RKO (cell line): ENCODE data around the gene LHX3.
"Not testable (repeated sequence)": the region's sequence is repeated elsewhere in the genome, so short reads cannot be mapped to it uniquely, and the experiment has no call there.

Experiments used
- DNase-seq: peaks from one replicate; pipeline ENCODE4 v3.0.0-alpha.2; 2016; ENCODE audit warnings: low spot score

Gene LHX3

DNA sequence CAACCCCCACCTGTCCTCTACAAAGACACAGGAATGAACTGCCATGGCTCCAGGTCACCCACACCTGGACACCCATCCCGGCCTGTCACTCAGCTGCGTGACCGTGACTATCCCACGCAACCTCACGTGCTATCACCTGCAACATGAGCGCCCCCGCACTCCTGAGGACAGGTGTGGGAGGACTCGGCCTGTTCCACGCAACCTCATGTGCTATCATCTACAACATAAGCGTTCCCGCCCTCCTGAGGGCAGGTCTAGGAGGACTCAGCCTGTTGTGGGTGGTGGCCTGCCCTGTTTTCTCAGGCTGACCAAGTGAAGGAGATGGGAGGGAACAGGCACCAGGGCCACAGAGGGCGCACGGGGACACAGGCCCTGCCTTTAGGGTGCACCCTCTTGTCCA, 36.6 kb upstream of the LHX3 start:
- DNase-seq, result no peak

DNA sequence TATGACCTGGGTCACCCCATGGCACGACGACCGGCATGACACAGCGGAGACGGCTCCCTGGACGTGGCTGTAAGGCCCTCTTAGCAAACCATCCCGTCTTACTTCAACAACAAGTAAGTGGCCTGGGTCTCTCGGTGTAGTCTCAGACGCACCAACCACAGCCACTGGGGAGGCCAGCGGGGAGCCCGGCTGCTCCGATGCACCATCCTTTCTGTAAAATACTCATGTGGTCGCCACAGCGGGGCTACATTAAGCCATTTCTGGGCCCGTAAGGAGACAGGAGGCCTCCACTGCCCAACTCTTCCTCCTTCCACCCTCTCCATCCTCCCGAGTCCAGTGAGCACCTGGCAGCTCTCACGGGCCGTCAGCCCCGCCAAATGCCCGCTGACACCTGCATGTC, 36.0 kb upstream of the LHX3 start:
- DNase-seq, result no peak

DNA sequence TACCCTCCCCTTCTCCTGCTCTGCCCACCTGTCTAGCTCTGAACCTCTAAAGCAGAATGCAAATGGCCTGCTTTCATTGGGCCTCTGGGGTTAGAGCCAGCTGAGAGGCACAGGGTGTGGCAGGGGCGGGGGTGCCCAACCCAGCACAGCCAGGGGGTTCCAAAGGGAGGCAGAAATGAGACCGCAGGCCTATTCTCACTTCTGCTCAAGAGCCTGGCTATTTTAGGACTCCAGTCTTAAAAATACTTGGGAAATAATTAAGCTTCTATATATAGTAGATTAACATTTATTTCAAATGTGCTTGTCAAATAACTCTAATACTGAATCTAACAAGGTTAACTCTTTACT, 35.0 kb upstream of the LHX3 start:
- DNase-seq, result no peak

DNA sequence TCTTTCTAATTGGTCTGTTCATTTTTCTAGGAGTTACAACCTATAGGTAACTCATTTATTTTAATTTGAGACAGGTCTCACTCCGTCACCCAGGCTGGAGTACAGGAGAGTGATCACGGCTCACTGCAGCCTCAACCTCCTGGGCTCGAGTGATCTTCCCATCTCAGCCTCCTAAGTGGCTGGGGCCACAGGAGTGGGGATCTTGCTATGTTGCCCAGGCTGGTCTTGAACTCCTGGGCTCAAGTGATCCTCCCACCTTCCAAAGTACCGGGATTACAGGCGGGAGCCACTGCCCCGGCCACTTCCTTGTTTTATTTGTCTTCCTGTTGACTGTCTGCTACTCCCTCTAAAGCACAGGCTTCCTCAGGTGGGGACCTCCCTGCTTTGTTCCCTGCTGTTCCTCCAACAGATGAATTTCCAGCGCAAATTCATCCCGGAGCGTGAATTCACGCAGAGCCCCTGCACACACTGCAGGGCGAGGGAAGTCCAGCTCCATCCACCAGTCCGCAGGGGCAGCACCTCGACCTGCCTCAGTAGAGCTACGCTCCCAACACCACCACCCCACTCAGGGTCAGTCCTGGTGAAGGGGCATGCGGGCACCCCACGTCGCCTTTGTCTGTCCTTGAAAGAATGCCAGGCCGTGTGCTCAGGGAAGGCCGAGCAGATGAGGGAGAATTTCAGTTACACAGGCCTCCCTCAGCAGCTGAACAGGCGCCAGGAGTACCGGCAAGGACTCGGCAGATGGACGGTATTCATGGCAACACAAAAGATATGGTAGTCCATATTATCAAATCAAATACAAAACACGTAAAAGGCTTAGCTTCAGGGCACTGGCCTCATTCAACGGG, 34.4 kb upstream of the LHX3 start:
- no peak for DNase-seq

DNA sequence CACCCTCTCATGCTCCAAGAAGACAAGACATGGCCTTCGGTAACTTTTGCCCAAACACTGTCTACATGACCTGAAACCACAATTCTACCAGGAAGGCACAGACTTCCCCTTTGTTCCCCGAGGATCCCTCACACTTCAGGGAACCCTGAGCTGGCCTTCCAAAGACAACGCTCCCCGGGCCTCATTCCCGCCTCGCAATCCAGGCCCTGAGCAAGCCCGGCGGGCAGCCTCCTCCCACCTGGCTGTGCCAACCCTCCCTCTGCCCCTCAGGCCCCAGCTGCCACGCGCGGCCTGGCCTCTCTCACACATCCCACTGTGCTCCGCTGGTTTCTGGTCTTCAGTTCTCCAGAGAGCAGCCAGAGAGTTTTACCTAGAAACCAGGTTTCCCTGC, 33.4 kb upstream of the LHX3 start:
- no peak for DNase-seq

DNA sequence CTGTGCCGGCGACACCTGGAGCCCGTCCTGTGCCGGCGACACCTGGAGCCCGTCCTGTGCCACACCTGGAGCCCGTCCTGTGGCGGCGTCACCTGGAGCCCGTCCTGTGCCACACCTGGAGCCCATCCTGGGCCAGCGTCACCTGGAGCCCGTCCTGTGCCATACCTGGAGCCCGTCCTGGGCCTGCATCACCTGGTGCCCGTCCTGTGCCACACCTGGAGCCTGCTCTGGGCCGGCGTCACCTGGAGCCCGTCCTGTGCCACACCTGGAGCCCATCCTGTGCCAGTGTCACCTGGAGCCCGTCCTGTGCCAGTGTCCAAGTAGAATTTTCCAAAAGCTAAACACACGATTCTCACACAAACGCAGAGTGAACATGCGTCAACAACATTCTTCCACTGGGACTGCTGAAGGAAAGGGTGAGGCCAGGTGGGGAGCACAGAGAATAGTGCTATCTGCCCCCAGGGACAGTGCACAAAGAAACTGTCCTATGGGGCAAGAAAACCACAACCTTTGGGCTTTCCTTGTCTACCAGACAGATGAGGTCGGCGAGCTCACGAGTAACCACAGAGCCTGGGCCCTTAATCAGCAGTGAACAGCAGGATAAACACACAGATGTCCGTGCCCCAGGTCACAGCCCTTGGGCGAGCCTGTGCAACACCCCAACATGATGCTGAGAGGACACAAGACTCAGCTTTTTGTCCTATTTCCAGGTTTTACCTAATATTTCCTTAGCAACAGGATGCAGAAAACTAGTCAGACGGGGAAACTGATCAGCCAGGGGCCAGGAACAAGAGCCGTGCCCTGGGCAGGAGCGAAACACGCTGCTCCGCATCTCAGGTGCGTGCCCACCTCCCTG, 32.8 kb upstream of the LHX3 start:
- DNase-seq, result no peak

DNA sequence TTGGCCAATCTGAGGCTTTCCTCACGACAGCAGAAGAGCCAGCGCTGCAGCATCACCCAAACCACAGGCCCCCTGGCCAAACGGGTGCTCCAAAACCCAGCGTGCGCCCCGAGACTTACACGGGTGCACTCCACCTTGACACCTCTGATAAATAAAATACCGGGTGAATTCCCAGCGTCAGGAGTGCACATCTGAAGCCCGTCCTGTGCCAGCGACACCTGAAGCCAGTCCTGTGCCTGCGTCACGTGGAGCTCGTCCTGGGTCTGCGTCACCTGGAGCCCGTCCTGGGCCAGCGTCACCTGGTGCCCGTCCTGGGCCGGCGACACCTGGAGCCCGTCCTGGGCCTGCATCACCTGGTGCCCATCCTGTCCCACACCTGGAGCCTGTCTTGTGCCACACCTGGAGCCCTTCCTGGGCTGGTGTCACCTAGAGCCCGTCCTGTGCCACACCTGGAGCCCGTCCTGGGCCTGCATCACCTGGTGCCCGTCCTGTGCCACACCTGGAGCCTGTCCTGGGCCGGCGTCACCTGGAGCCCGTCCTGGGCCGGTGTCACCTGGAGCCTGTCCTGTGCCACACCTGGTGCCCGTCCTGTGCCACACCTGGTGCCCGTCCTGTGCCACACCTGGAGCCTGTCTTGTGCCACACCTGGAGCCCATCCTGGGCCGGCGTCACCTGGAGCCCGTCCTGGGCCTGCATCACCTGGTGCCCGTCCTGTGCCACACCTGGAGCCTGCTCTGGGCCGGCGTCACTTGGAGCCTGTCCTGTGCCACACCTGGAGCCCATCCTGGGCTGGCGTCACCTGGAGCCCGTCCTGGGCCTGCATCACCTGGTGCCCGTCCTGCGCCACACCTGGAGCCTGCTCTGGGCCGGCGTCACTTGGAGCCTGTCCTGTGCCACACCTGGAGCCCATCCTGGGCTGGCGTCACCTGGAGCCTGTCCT, 31.8 kb upstream of the LHX3 start:
- not testable (repeated sequence) for DNase-seq

DNA sequence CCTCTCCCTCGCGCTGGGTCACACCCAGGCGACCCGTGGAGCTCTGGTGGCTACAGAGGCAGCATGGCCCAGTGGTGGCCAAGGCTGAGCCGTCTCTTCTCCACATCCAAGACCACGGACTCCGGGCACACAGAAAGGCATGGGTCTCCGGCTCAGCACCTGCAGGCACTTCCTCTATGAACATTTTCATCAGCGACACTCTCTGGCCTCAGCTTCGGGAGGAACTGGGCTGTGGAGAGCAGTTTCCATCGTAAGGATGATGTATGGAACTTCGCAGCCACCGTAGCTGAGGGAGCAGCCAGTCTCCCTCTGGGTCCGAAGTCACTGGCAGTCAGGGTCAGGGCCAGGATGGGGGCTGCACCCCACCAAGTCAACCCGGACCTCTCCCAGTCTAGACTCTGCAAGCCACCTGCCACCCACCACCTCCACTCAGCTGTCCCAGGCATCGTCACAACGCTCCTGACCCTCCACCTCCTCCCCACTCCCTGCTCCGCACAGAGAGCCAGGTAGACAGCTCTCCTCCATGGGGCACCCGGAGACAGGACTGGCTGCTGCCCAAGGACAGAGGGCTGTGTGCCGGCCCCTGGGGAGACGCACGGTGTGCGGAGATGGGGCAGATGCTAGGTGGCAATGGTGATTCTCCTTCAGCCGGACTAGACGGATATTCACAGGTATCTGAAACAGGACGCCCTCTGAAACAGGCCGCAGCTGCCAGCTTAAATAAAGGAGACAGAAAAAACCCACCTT, 31.0 kb upstream of the LHX3 start:
- no peak for DNase-seq

DNA sequence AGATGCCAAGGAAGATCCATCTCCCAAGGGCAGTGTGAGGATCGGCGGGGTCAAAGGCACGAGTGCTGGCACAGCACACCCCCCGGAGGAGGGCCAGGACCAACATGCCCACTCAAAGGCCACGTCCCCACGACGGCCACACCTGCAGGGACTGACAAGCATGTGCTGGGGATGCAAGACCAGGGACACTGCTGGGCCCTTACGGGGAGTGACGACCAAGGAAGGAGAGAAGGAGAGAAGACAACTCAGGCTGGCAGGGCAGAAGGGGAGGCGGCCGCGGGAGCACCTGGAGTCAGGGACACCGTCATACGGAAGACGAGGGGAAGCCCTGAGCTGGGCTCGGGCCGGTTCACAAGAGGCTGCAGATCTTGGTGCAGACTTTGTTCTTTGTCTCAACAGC, 30.2 kb upstream of the LHX3 start:
- DNase-seq, result no peak

DNA sequence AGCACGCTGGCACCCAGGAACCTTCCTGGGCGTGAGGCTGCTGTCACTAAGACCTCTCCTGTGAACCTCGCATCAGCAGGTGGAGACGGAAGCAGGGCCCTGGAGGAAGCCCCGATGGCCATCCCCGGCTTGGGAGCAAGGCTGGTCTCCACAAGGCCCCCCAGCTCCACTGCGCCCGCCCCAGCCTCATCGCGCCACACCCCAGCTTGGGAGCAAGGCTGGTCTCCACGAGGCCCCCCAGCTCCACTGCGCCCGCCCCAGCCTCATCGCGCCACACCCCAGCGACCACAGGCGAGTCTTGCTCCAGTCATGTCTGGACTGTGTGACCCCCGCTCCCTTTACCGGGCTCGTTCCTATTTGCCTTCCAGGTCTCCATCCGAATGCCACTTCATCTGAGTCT, 29.7 kb upstream of the LHX3 start:
- no peak for DNase-seq

DNA sequence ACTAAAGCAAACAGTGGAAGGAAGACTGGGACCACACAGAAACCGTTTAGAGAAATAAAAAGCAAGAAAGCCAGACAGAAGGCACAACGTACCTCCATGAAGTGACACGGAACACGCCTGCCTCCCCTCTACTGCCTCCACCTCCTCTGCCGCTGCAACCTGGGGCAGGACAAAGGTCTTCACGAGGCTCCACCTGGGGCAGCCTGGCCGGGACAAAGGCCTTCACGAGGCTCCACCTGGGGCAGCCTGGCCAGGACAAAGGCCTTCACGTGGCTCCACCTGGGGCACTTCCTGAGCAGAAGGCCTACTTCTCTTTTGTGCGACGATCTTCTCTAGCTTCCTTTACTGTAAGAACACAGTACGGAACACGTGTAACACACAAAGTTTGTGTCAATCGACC, 28.9 kb upstream of the LHX3 start:
- no peak for DNase-seq

DNA sequence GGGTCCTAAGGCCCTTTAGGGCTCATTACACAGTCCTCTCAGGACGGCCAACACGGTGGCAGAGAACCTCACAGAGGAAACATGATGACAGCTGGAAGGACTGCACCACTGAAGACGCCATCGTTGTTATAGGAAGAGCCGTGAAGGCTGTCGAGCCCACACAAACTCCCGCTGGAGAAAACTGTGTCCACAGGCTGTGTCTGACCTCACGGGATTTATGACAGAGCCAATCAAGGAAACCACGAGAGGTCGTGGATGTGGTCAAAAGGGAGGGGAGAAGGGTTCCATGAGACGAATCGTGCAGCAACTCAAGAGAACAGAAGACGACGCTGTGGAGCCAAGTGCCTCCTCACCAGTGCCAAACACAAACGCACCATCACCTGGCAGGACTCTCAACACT, 28.5 kb upstream of the LHX3 start:
- no peak for DNase-seq

DNA sequence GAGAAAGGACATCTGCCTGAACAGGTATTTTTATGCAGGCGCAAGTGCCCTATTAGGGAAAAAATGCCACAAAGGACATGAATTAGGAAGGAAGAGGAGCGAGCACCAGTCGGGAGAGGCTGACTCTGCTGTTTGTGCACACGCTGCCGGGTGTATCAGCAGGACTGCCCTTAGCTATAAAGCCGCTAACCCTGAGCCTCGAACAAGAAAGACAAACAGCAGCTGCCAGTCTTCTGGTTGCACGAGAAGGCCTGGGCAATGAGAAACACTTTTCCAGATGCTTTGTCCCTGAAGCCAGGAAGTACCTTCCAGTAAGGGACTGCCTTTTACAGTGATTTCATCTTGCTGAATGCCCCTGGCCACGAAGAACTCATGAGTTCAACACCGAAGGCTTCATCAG, 28.0 kb upstream of the LHX3 start:
- no peak for DNase-seq

DNA sequence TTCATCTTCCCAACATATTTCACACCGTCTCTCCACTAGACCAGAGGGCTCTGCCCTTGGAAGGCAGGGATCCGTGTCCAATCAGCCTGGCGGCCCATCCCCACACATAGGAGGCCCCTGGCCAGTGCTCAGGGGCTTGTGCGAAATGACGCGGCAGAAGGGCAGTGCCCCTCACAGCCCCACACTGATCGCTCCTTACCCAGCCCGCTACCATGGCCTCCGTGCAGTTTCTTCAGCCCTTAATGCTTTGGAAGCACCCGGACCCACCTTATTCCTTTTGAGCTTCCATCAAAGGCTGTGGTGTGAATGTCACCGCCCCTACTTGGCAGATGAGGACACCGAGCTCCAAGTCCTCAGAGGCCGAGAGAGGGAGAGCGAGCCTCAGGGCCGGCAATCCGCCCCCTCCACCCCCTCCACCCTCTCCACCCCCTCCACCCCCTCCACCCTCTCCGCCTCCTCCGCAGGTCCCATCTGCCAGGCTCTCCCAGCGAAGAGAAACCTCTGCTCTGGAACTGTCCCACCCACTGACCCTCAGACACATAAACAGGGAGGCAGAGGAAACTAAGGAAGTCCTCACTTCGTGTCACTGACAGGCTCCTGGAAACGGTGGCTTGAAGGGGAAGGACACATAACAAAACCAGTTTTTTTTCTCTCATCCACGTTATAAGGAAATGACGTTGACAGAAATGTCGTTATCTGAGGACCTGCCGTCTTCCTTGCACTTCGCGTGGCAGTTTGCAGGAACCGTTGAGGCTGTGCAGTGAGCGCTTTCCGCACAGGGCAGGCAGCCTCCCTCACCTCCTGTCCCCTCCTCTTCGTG, 26.8 kb upstream of the LHX3 start:
- no peak for DNase-seq

DNA sequence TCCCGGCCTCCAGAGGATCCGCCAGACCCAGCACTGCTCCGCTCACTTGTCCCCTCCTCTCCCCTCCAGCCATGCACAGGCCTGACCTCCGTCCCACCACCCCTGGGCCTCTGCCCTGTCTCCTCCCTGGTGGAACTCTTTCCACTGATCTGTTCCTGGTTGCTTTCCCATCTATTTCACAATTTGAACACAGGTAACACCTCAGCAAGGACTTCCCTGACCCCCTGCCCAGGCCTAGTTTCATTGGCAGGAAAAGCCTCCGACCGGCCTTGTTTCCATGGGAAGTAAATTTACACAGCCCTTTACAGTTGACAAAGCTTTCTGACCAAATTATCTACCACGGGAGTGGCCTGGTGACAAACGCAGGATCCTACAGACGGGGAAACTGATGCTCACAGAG, 25.8 kb upstream of the LHX3 start:
- DNase-seq, result no peak

DNA sequence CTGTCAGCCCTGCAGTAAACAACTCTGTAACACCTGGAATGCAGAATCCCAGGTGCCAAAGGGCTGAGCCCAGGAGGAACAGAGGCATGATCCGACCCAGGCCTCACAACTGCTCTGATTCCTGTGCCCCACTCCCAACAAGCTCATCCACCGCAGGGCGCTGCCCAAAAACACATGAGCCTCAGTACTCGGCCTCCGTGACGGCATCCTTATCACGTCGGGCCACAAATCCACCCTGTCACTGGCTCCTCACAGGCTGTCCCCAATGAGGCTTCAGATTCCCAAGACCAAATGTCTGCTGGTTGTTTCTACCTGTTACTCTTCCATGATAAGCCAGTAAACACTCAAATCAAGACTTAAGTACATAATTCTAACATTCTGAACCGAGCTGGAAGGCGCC, 25.4 kb upstream of the LHX3 start:
- no peak for DNase-seq

DNA sequence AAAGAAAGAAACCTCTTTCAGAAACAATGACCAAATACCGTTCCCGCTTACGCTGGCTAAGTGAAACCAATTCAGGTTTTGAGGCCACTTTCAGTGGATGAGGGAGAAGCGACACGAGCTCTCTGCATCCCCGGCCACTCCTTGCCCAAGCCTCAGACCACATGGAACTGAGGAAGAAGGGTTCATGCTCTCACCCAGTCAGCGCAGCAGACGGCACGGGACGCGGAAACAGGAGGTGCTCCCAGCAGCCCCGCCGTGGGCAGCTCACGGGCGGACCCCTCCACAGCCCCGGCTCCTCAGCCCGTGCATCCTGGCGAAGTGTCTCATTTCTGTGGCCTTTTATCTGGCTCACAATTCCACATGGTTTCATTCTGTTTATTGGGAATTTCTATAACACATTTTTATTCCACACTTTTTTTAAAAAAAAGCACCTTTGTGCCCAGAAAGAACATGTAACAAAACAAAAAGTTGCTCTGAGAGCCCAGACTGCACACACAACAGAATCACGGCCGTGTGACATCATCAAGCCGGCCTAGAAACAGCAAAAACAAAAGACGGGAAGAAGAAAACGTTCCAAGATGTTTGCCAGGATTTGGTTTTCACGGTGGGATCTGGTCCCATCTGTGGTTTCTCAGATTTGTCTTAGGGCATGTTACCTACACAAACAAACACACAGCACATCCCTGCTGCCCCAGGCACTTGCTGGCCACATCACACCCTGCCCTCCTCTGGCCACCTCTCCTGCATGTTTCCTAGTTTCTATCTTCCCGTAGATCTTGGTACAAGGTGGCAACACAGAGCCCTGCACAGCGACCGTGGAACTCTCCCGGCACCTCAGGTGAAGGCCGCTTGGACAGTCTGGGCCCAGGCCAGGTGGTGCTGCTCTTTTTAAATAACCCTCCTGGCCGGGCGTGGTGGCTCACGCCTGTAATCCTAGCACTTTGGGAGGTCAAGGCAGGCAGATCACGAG, 24.5 kb upstream of the LHX3 start:
- no peak for DNase-seq

DNA sequence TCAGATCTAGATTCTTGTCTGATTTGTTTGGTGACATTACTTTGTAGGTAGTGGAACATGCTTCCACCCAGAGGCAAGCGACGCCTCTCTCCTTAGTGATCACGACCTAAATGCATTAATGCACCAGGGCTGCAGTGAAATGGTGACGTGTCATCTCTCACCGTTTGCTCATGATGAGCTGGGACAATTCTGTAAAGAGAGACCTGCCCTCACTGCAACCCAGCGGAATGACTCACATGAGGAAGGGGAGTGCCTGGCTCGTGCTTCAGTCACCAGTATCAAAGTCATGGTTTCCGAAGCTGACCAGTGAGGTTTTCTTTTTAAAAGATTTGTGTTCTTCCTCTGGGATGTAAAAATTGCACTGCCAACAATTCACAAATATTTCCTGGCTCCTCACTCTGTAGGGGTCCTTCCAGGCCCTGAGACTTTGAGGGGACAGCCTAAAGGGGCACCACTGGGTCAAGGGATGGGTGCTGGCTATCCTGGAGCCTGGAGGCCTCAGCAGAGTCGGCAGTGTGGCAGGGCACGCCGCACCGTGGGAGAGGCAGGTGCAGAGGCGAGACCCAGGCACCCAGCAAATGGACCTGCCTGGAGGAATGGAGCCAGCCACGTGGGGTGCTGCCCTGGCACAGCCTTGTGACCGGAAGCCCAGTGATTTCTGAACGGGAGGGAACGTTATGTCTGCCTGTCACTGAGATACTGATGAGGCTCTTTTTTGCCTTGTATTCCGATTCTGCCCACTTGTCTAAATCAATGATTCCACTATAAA, 23.4 kb upstream of the LHX3 start:
- DNase-seq, result peak; percentile 100
